SU-DHL-6 (cell line): Measurements from ENCODE around the gene SMURF2.

Experiments
- H2AFZ ChIP-seq: fragments of 200-600 bp; sonication (generic); 2 replicates; pipeline ENCODE4 v1.6.1; 2014; ENCODE audit warnings: low read depth, mild to moderate bottlenecking, moderate library complexity, mixed read lengths, antibody characterized with exemption, low read length; ENCODE audit not compliant: severe bottlenecking
- H3F3A ChIP-seq: fragments of 200-600 bp; shearing (Covaris generic); 2 replicates; pipeline ENCODE4 v1.6.0; 2016; ENCODE audit warnings: antibody characterized with exemption, mild to moderate bottlenecking; ENCODE audit not compliant: insufficient read depth
- H3K27ac ChIP-seq: fragments of 200-600 bp; sonication (generic); 2 replicates; pipeline ENCODE4 v1.5.1; 2016; ENCODE audit warnings: low read depth, mild to moderate bottlenecking, low read length, moderate library complexity, mixed read lengths
- H3K27me3 ChIP-seq: fragments of 200-600 bp; sonication (generic), shearing (Covaris generic); 2 replicates; pipeline ENCODE4 v1.6.0; 2014; ENCODE audit warnings: mild to moderate bottlenecking, low read length
- H3K36me3 ChIP-seq: fragments of 200-600 bp; sonication (generic); 2 replicates; pipeline ENCODE4 v1.6.1; 2014; ENCODE audit warnings: mild to moderate bottlenecking, low read length, mixed read lengths
- H3K4me2 ChIP-seq: fragments of 300-600, 200-600 bp; shearing (Covaris generic), sonication (generic); 2 replicates; pipeline ENCODE4 v1.6.0; 2014; ENCODE audit warnings: low read length, low read depth, mild to moderate bottlenecking; ENCODE audit not compliant: poor library complexity, severe bottlenecking
- H3K4me3 ChIP-seq: fragments of 200-600 bp; sonication (generic); 2 replicates; pipeline ENCODE4 v1.5.1; 2014; ENCODE audit warnings: antibody characterized with exemption, low read length, mild to moderate bottlenecking, mixed read lengths; ENCODE audit not compliant: insufficient read depth, poor library complexity, severe bottlenecking
- H3K79me2 ChIP-seq: fragments of 200-600 bp; sonication (generic); 2 replicates; pipeline ENCODE4 v1.6.1; 2014; ENCODE audit warnings: mild to moderate bottlenecking, low read length, moderate library complexity; ENCODE audit not compliant: insufficient read depth
- H3K9ac ChIP-seq: fragments of 200-600 bp; sonication (generic); 2 replicates; pipeline ENCODE4 v1.7.0; 2014; ENCODE audit warnings: mild to moderate bottlenecking, low read length
- H3K9me2 ChIP-seq: fragments of 200-600 bp; sonication (generic); replicated peaks from 2 replicates; pipeline ENCODE4 v1.6.1; 2014; ENCODE audit warnings: low read length; ENCODE audit not compliant: insufficient read depth
- H3K9me3 ChIP-seq: fragments of 200-600 bp; sonication (generic); 2 replicates; pipeline ENCODE4 v1.6.1; 2014; ENCODE audit warnings: low read length, mixed read lengths; ENCODE audit not compliant: insufficient read depth
- H4K20me1 ChIP-seq: fragments of 200-600 bp; sonication (generic); 2 replicates; pipeline ENCODE4 v1.6.1; 2014; ENCODE audit warnings: low read depth, mild to moderate bottlenecking, antibody characterized with exemption, low read length, moderate library complexity, mixed read lengths
- CTCF ChIP-seq: fragments of 200-600 bp; sonication (generic); IDR thresholded peaks from one replicate; pipeline ENCODE4 v1.5.1; 2017; ENCODE audit warnings: antibody characterized with exemption, mild to moderate bottlenecking, low read length, moderate library complexity; ENCODE audit not compliant: insufficient read depth, poor library complexity, severe bottlenecking
- EZH2phosphoT487 ChIP-seq: fragments of 200-600 bp; sonication (generic), shearing (Covaris generic); conservative IDR thresholded peaks from 2 replicates; pipeline ENCODE4 v1.6.1; 2018; ENCODE audit warnings: mild to moderate bottlenecking, antibody characterized with exemption, low read length, moderate library complexity, mixed read lengths

The SMURF2 gene

GRCh38 chr17:64573214-64573613 lies 88.9 kb downstream of the SMURF2 start:
- Histone ChIP-seq H4K20me1 (no peaks in the 10 kb centered on the region), H3K79me2 (no peaks in the 10 kb centered on the region), H3K27me3 (no peaks in the 10 kb centered on the region), H3K4me2 (no peak overlapping the region), H3K27ac (no peak overlapping the region), H3K4me3 (no peak overlapping the region), H3K9me3 (no peaks in the 10 kb centered on the region), H3K9me2 (no peaks in the 10 kb centered on the region), H3F3A (peaks cover 8% of the 10 kb centered on the region), H3K36me3 (no peaks in the 10 kb centered on the region; the same call in 1 of the 2 replicates), H2AFZ (no peak overlapping the region), H3K9ac (no peak overlapping the region)
- TF ChIP-seq EZH2phosphoT487 = no peak
- no peak for TF ChIP-seq CTCF

GRCh38 chr17:64572682-64573154 lies 89.4 kb downstream of the SMURF2 start:
- H3K9me2 ChIP-seq = no peaks in the 10 kb centered on the region
- TF ChIP-seq EZH2phosphoT487 (no peak), CTCF (no peak)
- H3K27ac ChIP-seq = no peak overlapping the region
- H2AFZ ChIP-seq = no peak overlapping the region
- H3K79me2 ChIP-seq = no peaks in the 10 kb centered on the region
- no peaks in the 10 kb centered on the region; the same call in 1 of the 2 replicates for H3K36me3 ChIP-seq
- no peak overlapping the region for H3K4me3 ChIP-seq
- H3K4me2 ChIP-seq = no peak overlapping the region
- H3K9ac ChIP-seq = no peak overlapping the region
- H3K27me3 ChIP-seq = no peaks in the 10 kb centered on the region
- no peaks in the 10 kb centered on the region for H3K9me3 ChIP-seq
- peaks cover 8% of the 10 kb centered on the region for H3F3A ChIP-seq
- no peaks in the 10 kb centered on the region for H4K20me1 ChIP-seq

GRCh38 chr17:64571746-64572145 lies 90.4 kb downstream of the SMURF2 start:
- TF ChIP-seq EZH2phosphoT487 (no peak), CTCF (no peak)
- Histone ChIP-seq H3F3A (peaks cover 8% of the 10 kb centered on the region), H3K36me3 (no peaks in the 10 kb centered on the region; the same call in 1 of the 2 replicates), H3K9me3 (no peaks in the 10 kb centered on the region), H4K20me1 (no peaks in the 10 kb centered on the region), H3K4me2 (no peak overlapping the region), H3K9me2 (no peaks in the 10 kb centered on the region), H3K27me3 (no peaks in the 10 kb centered on the region), H3K79me2 (no peaks in the 10 kb centered on the region), H2AFZ (no peak overlapping the region), H3K9ac (no peak overlapping the region), H3K27ac (no peak overlapping the region), H3K4me3 (no peak overlapping the region)

GRCh38 chr17:64565563-64565962 lies 96.5 kb downstream of the SMURF2 start:
- Histone ChIP-seq H3K9me3 (no peaks in the 10 kb centered on the region), H3K27ac (no peak overlapping the region), H3K9ac (no peak overlapping the region), H2AFZ (no peak overlapping the region), H3K4me2 (no peak overlapping the region), H3F3A (no peaks in the 10 kb centered on the region), H3K36me3 (no peaks in the 10 kb centered on the region), H4K20me1 (no peaks in the 10 kb centered on the region), H3K4me3 (no peak overlapping the region), H3K9me2 (no peaks in the 10 kb centered on the region), H3K79me2 (no peaks in the 10 kb centered on the region), H3K27me3 (no peaks in the 10 kb centered on the region)
- no peak for TF ChIP-seq EZH2phosphoT487
- no peak for TF ChIP-seq CTCF
